OCI-LY7 (cell line): ENCODE data around the gene NSMCE4A.

Experiments
- CTCF ChIP-seq: fragments of 200-600 bp; sonication (generic); conservative IDR thresholded peaks from 2 replicates; pipeline ENCODE4 v1.5.1; 2014; ENCODE audit warnings: mild to moderate bottlenecking, antibody characterized with exemption, low read length, moderate library complexity, mixed read lengths
- EZH2phosphoT487 ChIP-seq: fragments of 200-600 bp; sonication (generic); IDR thresholded peaks from 2 replicates; pipeline ENCODE4 v1.6.1; 2018; ENCODE audit warnings: low read depth, borderline replicate concordance, mild to moderate bottlenecking, mixed run types, antibody characterized with exemption, low read length, moderate library complexity, mixed read lengths

GRCh38 chr10:121978511-121978910 is 3.5 kb upstream of the NSMCE4A start:
- TF ChIP-seq CTCF (no peak), EZH2phosphoT487 (no peak)
